Measurements from ENCODE around the gene EPHB1.

DNA sequence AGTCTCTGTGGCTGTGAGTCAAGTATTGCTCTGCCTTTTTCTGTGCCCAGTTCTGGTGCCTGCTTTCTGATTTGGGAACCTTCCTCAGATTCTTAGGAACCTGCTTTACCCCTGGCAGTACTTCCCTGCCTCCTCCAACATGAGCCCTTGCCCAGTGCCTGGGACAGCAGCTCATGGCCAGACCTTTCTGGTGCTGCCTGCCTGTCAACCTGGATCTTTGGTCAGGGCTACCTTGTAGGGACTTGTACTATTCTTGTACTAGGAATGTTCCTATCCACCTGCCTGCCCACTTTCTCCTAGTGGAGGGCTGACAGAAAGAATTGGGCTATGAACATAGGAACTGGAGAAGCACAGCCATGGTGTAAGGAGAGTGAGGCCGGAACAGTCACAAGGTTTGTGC is 28.8 kb upstream of the EPHB1 start:
- TF ChIP-seq, protein P1, sequence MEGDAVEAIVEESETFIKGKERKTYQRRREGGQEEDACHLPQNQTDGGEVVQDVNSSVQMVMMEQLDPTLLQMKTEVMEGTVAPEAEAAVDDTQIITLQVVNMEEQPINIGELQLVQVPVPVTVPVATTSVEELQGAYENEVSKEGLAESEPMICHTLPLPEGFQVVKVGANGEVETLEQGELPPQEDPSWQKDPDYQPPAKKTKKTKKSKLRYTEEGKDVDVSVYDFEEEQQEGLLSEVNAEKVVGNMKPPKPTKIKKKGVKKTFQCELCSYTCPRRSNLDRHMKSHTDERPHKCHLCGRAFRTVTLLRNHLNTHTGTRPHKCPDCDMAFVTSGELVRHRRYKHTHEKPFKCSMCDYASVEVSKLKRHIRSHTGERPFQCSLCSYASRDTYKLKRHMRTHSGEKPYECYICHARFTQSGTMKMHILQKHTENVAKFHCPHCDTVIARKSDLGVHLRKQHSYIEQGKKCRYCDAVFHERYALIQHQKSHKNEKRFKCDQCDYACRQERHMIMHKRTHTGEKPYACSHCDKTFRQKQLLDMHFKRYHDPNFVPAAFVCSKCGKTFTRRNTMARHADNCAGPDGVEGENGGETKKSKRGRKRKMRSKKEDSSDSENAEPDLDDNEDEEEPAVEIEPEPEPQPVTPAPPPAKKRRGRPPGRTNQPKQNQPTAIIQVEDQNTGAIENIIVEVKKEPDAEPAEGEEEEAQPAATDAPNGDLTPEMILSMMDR (IDR thresholded peaks at IDR 0.05) = no peak
- TF ChIP-seq POLR2A (IDR thresholded peaks at IDR 0.05) = no peak
